C4-2B (cell line): ENCODE measurements around the gene FHOD3.

ENCODE experiments used
- H3K27ac ChIP-seq: fragments of 450-650 bp; 2 replicates; pipeline ENCODE4 v1.5.1; 2017
- ZFX ChIP-seq: fragments of 450-650 bp; IDR thresholded peaks from 2 replicates; pipeline ENCODE4 v1.6.1; 2017
- TF ChIP-seq, protein P1 (sequence below): fragments of 450-650 bp; conservative IDR thresholded peaks from 2 replicates; pipeline ENCODE4 v1.5.1; 2017; ENCODE audit warnings: mild to moderate bottlenecking

Gene FHOD3

GRCh38 chr18:36613810-36614209 is 316.3 kb downstream of the FHOD3 start:
- H3K27ac ChIP-seq: no peak overlapping the region
- TF ChIP-seq, protein P1, sequence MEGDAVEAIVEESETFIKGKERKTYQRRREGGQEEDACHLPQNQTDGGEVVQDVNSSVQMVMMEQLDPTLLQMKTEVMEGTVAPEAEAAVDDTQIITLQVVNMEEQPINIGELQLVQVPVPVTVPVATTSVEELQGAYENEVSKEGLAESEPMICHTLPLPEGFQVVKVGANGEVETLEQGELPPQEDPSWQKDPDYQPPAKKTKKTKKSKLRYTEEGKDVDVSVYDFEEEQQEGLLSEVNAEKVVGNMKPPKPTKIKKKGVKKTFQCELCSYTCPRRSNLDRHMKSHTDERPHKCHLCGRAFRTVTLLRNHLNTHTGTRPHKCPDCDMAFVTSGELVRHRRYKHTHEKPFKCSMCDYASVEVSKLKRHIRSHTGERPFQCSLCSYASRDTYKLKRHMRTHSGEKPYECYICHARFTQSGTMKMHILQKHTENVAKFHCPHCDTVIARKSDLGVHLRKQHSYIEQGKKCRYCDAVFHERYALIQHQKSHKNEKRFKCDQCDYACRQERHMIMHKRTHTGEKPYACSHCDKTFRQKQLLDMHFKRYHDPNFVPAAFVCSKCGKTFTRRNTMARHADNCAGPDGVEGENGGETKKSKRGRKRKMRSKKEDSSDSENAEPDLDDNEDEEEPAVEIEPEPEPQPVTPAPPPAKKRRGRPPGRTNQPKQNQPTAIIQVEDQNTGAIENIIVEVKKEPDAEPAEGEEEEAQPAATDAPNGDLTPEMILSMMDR: no peak
- no peak for TF ChIP-seq ZFX

GRCh38 chr18:36620788-36621187 is 323.3 kb downstream of the FHOD3 start:
- no peak overlapping the region for H3K27ac ChIP-seq
- TF ChIP-seq, protein P1: peak; percentile 18
- TF ChIP-seq ZFX: no peak

- TF ChIP-seq, protein P1: no peak
- TF ChIP-seq ZFX: no peak
- H3K27ac ChIP-seq: no peak overlapping the region
Observed at GRCh38 chr18:36622610-36623009, 325.1 kb downstream of the FHOD3 start.

DNA sequence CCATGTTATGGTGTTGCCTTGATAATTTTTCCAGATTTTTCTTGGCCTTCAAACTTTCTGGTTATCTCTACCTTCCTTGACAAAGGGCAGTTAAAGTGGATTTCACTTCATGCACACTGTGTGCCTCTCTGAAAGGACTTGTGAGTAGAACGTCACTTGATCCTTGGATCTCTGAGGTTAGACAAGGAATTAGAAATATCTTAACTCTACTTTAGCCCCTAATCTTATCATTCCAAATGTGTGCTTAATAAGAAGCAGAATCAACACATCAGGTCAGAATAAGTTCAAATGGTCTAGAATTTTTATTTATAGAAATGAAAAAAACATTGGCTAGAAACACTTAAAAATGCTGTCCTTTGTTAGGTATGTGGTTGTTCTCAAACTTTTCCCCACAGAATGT is 325.6 kb downstream of the FHOD3 start:
- TF ChIP-seq, protein P1: no peak
- no peak for TF ChIP-seq ZFX
- H3K27ac ChIP-seq: no peak overlapping the region

DNA sequence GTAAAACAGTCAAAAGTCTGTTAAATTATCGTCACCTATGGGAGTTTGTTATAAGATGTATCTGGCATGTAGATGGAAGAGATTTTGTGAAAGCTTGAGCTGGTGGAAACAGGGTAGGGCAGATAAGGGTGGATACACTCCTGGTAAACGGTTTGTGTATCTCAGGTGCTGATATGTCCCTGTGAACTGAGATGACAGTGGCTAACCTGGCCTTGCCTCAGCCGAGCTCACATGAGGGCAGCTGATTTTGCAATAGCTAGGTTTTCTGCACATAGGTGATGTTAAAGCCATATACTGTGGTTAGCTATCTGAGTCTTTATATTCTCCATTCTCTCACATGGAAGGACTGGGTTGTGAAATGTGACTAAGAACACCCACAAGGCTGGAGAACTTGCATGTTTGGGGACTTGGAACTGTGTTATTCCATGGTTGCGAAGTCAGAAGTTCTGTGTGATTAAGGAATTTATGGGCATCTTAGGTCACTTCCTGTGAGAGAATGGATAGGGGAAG is 326.2 kb downstream of the FHOD3 start:
- no peak overlapping the region for H3K27ac ChIP-seq
- TF ChIP-seq, protein P1: no peak
- no peak for TF ChIP-seq ZFX

DNA sequence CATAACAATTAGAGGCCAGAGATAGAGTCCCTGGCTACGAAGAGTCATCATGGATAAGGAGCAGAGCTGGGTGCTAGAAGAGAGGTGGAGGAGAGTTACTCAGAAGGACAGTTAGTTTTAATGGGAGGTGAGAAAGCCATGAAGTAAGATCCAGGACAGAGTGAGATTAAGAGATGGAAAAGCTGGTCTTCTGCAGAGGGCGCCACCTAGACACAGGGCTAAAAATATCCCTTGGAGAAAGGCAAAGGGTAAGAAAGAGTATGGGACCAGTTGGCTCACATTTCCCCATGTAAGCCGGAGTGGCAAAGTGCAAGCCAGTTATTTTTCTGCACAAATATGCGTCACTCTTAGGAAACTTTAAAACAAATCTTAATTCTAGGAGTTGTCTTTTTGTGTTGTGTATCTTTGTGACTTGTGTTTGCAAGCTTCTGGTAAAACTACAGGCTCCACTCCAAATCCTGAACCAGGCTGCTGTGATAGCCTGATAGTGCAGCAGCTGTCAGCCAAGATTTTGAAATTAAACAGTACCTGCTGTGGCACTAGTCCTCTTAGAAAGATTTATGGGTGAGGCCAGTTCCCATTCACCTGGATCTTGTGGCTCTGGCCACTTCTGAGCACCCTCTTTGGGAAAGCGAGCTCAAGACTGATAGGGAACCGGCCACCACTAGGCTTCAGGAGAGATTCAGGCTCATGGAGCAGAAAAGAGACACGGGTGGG is 327.1 kb downstream of the FHOD3 start:
- TF ChIP-seq, protein P1: peak; percentile 18
- TF ChIP-seq ZFX: no peak
- H3K27ac ChIP-seq: no peak overlapping the region

GRCh38 chr18:36625386-36625785 is 327.9 kb downstream of the FHOD3 start:
- TF ChIP-seq, protein P1: no peak
- no peak overlapping the region for H3K27ac ChIP-seq
